GM06990 (cell line): ENCODE results near the gene SHC4.

Experiments
- DNase-seq: peaks from one replicate; pipeline ENCODE4 v3.0.0-alpha.2; 2011; ENCODE audit not compliant: insufficient read length; ENCODE audit errors: extremely low read depth
- H3K27me3 ChIP-seq: replicated peaks from 2 replicates; pipeline ENCODE4 v1.6.0; 2011; ENCODE audit warnings: low read length; ENCODE audit not compliant: control insufficient read depth, insufficient read depth
- H3K36me3 ChIP-seq: 2 replicates; pipeline ENCODE4 v1.5.1; 2011; ENCODE audit warnings: low read length; ENCODE audit not compliant: control insufficient read depth, insufficient read depth
- H3K4me3 ChIP-seq: replicated peaks from 2 replicates; pipeline ENCODE4 v1.5.1; 2011; ENCODE audit warnings: low read depth, mild to moderate bottlenecking, control low read depth, low read length
- CTCF ChIP-seq: IDR thresholded peaks from 2 replicates; pipeline ENCODE4 v1.5.1; 2011; ENCODE audit warnings: low read length, control low read depth, mild to moderate bottlenecking, inconsistent platforms; ENCODE audit not compliant: insufficient read depth, poor library complexity, severe bottlenecking

SHC4 gene

GRCh38 chr15:48805591-48805990, 158.1 kb downstream of the SHC4 start:
- no peak for DNase-seq
- Histone ChIP-seq H3K4me3 (no peak overlapping the region), H3K36me3 (no peaks in the 10 kb centered on the region), H3K27me3 (no peaks in the 10 kb centered on the region)
- no peak for TF ChIP-seq CTCF

- Histone ChIP-seq H3K27me3 (no peaks in the 10 kb centered on the region), H3K36me3 (no peaks in the 10 kb centered on the region), H3K4me3 (no peak overlapping the region)
- DNase-seq, result no peak
- TF ChIP-seq CTCF, result no peak
These were observed 159.8 kb downstream of the SHC4 start for GRCh38 chr15:48803877-48804276.

- TF ChIP-seq CTCF, result no peak
- DNase-seq, result no peak
- Histone ChIP-seq H3K4me3 (no peak overlapping the region), H3K36me3 (no peaks in the 10 kb centered on the region), H3K27me3 (no peaks in the 10 kb centered on the region)
These were observed 160.9 kb downstream of the SHC4 start for GRCh38 chr15:48802867-48803266.

- DNase-seq, result no peak
- no peaks in the 10 kb centered on the region for H3K36me3 ChIP-seq
- H3K27me3 ChIP-seq, result no peaks in the 10 kb centered on the region
- no peak for TF ChIP-seq CTCF
- no peak overlapping the region for H3K4me3 ChIP-seq
These were observed 161.5 kb downstream of the SHC4 start for GRCh38 chr15:48802257-48802656.

GRCh38 chr15:48800811-48801455, 162.8 kb downstream of the SHC4 start:
- no peaks in the 10 kb centered on the region for H3K36me3 ChIP-seq
- DNase-seq, result no peak
- no peak overlapping the region for H3K4me3 ChIP-seq
- TF ChIP-seq CTCF, result peak; percentile 39
- H3K27me3 ChIP-seq, result no peaks in the 10 kb centered on the region

- TF ChIP-seq CTCF, result no peak
- no peak overlapping the region for H3K4me3 ChIP-seq
- no peaks in the 10 kb centered on the region for H3K36me3 ChIP-seq
- no peaks in the 10 kb centered on the region for H3K27me3 ChIP-seq
- DNase-seq, result no peak
These were observed 163.5 kb downstream of the SHC4 start for GRCh38 chr15:48800245-48800644.
